ENCODE results near the gene CERS4.

GRCh38 chr19:8306235-8307054, 97.3 kb downstream of the CERS4 start:
- no peak for TF ChIP-seq CTCF (IDR thresholded peaks at IDR 0.05; ENCODE audit: poor library complexity)
- TF ChIP-seq EZH2 (IDR thresholded peaks at IDR 0.05; ENCODE audit: borderline replicate concordance): no peak
